Activated CD4-positive, alpha-beta T cell treated with anti-CD3 and anti-CD28 coated beads for 1 hour (primary cell): Measurements from ENCODE around the gene KRTAP12-1.

Experiments used
- DNase-seq: peaks from one replicate; pipeline ENCODE4 v3.0.0-alpha.2; 2020

Gene KRTAP12-1

DNA sequence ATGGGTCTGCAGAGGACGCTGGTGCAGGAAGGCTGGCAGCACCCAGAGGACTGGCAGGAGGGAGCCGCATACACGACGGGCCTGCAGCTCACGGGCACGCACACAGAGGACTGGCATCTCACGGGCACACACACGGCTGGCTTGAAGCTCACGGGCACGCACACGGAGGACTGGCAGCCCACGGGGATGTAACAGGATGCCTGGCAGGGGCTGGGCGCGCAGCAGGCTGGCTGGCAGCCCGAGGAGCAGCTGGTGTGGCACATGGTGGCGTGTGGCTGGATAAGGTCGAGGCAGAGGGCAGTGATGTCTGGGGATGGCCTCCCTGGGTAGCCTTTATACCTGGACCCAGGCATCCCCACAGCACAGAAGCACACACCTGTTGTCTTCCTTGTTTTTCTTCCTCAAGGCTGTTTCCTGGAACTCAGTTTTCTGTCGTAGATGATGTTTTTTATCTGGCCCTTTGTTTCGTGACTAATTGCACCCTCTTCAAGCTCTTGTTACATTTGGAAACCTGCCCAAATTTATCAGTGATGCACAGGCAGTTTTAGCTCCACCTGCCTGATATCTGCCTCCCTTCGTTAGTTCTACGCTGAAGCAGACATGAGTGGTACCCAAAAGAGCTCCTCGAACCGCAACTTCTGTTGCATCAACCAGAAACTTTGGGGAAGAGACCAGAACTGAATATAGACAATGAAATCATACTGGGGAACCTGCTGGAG, at the start of gene KRTAP12-1:
Gene KRTAP12-1 (minus strand): TSS at position 303 of the 719 bp plus-strand sequence. CDS start 40 bp downstream, at position 263.
- DNase-seq = no peak

DNA sequence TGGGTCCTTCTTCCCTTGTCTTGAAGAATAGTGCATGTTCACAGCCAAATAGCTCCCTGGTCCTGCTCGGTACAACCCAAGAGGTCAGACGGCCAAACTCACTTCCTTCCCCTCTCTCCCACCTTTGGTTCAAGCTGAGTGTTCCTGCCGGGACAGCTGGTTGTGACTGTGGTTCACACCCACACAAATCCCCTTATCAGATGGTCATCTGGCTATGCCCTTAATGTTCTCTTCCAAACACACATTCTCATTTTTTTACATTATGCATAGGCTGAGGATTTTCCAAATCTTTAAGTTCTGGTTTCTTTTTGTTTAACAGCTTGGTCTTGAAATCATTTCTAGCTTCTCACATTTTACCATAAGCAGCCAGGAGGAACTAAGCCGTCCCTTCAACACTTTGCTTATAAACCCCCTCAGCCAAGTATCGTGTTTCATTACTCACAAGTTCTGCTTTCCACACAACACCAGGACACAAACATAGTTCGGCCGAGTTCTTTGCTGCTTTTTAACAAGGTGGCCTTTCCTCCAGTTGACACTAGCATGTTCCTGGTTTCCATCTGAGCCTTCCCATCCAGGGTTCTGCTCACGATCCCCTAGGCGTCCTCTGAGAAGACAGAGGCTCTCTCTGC, 49.1 kb upstream of the KRTAP12-1 start:
- DNase-seq = no peak

- DNase-seq = no peak
Measured at GRCh38 chr21:44730028-44730395, 48.0 kb upstream of the KRTAP12-1 start.

DNA sequence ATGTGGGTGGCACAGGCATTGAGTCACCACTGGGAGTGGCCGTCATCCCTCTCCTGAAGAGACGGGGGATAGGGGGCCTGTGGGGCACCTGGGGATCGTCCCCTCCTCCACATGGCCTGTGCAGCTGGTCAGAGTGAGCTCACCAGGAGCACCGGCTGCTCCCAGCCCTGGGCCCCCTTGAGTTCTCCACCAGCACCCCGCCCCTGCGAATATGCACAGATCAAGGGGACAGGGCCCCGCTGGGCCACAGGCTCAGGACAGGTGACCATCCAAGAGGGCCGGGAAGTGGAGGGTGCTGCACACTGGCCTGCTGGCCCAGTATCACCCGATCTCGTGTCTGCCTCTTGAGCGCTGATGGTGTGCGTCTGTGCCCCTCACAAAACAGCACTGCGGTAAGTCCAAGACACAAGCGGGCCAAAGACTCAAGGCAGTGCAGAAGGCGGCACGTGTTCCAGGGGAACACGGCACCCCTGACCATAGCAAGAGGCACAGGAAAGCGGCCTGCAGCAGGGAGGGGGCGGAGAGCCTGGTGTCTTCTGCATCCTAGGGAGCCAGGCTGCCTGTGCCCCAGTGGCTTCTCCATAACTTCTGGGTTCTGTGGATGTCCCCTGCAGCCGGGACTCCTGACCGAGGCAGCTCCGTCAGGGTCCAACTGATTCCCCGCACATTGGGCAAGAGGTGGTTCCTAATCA, 47.5 kb upstream of the KRTAP12-1 start:
- no peak for DNase-seq

DNA sequence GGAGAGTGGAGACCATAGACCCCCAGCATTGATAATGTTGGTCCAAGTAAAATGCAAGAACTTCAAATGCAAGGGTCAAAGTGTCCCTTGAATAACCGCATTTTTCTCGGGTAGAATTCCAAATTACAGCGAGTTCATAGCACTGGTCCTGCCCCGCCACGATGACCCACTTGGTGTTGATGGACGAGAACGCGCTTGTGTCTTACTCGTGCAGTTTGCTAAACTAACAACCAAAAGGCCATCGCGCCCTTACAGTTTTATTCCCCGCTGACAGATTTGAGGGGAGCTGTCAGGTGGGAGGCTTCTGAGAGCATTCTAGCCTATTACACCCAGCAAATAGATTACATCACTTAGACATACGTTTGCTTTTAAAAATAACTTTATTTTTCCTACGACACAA, 46.8 kb upstream of the KRTAP12-1 start:
- DNase-seq = no peak

- DNase-seq = no peak
Measured at GRCh38 chr21:44727757-44728156, 45.8 kb upstream of the KRTAP12-1 start.

DNA sequence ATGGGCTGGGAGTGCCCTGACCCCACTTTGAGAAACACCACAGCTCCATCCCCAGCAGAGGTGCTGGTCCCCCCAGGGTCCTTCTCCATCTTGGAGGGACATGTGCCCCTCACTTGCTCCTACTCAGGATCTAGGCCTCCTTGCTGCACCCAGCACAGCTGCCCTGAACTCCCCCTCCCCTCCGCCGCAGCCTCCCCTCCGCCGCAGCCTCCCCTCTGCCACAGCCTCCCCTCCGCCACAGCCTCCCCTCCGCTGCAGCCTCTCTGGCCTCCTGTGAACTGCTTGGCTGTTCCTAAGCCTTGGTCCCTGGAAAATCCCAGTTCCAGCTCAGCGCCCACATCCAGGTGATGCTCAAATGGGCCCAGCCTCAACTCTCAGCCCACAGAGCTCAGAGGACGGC, 45.4 kb upstream of the KRTAP12-1 start:
- no peak for DNase-seq

GRCh38 chr21:44726826-44727225, 44.9 kb upstream of the KRTAP12-1 start:
- no peak for DNase-seq

GRCh38 chr21:44724926-44725325, 43.0 kb upstream of the KRTAP12-1 start:
- DNase-seq = no peak

- no peak for DNase-seq
Measured at GRCh38 chr21:44724196-44724595, 42.2 kb upstream of the KRTAP12-1 start.

- no peak for DNase-seq
Measured at GRCh38 chr21:44723177-44724131, 41.5 kb upstream of the KRTAP12-1 start.

DNA sequence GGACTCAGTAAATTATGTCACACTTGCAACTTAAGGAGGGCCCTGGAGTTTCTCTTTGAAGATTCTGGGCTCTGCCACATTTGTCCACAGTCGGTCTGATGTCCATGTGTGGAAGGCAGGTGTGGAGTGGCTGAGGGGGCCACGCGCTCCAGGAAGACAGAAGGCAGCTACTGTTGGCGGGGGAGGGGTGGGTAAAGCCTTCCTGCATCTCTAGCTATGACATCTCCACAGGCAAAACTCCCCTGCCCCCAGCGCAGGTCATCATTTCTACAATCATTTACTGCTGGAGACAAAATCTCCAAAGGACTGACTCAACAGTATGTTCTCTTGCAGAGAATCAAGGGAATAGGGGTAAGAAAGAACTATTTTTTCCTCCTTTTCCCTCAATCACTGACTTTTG, 40.8 kb upstream of the KRTAP12-1 start:
- no peak for DNase-seq

DNA sequence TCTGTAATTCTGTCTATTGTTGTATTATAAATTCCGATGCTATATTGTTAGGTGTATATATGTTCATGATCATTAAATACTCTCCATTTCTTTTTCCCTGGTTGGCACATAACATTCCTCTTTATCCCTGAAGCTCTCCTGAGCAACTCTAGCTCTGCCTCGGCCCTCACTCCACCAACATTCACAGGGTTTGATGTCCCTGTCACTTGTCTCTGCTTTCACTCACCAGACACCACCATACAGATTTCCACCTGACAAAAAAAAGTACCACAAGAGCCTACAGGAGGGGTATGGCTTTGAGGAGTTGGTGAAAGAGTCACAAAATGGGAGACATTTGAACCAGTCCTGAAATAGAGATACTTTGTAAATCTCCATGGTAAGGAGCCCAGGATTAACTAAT, 38.2 kb upstream of the KRTAP12-1 start:
- DNase-seq = no peak

DNA sequence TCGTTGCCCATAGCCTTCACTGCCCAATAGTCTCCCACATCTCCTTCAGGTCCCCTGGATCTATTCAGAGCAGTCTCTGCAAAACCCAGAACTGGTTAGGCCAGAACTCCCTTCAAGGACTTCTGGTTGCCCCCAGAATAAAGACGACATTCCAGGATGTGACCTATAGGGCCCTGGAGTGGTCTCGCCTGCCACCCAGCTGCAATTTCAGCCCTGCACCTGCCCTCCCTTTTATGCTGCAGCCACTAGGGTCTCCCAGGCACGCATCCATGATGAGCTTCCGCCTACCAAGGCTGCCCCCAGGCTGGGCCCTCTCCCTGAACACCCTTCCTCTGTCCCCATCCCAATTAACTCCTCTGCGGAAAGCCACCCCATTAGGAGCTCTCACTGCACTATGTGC, 36.6 kb upstream of the KRTAP12-1 start:
- no peak for DNase-seq

GRCh38 chr21:44718093-44718492, 36.1 kb upstream of the KRTAP12-1 start:
- DNase-seq = no peak

- DNase-seq = no peak
Measured at GRCh38 chr21:44716984-44717383, 35.0 kb upstream of the KRTAP12-1 start.

- DNase-seq = no peak
Measured at GRCh38 chr21:44714905-44715304, 32.9 kb upstream of the KRTAP12-1 start.

DNA sequence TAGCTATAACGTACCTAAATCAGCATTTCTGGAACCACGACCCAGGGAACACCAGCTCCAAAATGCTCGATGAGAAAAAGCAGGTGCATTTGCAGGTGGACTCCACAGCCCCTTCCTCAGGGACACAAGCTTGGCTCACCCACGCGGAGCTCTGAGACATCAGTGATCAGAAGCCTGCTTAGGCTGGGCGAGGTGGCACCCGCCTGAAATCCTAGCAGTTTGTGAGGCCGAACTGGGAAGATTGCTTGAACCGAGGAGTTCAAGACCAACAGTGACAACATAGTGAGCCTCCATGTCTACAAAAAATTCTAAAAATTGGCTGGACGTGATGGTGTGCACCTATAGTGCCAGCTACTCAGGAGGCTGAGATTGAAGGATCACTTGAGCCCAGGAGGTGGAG, 31.9 kb upstream of the KRTAP12-1 start:
- no peak for DNase-seq

- no peak for DNase-seq
Measured at GRCh38 chr21:44713130-44713529, 31.2 kb upstream of the KRTAP12-1 start.

DNA sequence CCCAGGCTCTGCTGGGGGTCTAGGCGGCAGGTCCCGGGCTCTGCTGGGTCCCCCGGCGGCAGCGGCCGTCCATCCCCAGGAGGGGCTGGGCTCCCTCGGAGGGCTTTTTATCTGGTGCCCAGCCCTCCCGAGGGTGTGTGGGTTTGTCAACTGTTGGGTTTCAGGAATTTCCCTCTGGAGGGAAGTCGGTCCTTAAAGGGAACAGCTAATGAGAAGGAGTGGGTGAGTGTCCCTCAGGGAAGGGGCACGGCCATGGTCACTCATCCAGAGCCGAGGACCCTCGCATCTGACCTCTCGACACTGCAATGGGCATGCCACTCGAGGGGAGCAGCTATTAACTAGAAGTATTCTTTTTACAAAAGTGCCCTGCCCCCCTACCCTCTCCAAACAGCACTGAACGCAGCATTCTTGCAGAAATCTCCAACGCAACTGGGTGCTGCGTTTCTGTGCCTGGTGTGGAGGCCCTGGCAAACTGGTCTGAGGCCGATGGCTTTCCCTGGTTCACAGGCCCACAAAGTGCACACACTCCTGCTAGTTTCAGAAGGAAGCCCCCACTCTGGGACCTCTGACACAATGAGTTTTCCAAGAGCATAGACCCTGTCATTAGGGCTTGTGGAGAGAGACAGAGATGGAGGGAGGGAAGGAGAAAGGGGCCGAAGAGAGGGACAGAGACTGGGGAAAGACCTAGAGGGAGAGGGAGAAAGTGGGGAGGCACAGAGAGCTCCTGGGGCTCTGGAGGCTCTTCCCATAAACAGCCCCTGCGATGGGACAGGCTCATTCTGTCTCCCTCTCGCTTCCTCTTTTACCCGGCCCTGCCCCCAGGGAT, 30.5 kb upstream of the KRTAP12-1 start:
- DNase-seq = no peak

DNA sequence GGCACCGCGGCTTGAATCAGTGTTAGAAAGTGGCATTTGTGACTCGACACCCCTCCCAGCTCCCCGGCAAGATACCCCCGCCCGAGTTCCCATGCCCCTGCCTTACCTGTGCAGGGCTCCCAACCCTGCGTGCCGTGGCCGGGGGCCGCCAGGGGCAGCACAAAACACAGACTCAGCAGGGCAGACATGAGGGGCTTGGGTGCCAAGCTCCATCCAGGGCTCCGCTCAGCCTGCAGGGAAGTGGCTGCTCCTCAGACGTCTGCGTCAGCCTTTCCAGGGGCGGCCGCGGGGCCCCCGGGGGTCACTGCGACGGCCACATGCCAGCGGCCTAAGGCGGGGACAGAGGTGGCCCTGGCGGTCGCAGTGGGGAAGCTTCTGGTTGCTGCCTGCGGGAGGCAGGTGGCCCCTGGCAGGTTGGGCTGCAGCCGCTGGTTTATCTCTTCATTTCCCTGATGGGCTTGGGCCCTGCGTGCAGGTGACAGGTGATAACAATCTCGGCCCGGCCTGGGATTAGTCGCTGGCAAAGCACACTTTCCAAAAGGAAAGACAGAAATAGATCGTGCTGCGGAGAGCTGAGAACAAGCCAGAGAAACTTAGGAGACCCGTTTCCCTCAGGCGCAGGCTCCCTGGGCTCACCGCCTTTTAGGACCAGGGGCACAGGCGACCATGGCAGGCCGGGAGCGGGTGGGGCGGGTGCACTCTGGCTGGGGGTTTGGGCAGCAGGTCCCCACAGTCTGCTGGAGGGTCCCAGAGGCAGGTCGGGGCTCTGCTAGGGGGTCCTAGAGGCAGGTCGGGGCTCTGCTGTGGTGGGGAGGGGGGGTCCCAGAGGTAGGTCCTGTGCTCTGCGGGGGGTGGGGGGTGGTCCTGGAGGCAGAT, 29.6 kb upstream of the KRTAP12-1 start, which contains the start of gene TSPEAR:
Gene TSPEAR (minus strand): TSS at position 246 of the 876 bp plus-strand sequence. CDS start 58 bp downstream, at position 188.
- no peak for DNase-seq
